Testis (tissue), 3 donors: ENCODE data around the gene BDKRB1. TPM values are rescaled to one million over a fixed set of nuclear protein-coding genes. Genes with fewer than 3 reads are reported as not detected.

Experiments
- DNase-seq: peaks from one replicate; pipeline ENCODE4 v3.0.0-alpha.2; 2019
- H3K27ac ChIP-seq, 2 donors: fragments of 200-600 bp; sonication (generic); one replicate each; pipeline ENCODE4 v1.5.1; 2019
- H3K27me3 ChIP-seq: fragments of 200-600 bp; sonication (generic); one replicate; pipeline ENCODE4 v1.5.1; 2019
- H3K36me3 ChIP-seq: fragments of 200-600 bp; sonication (generic); one replicate; pipeline ENCODE4 v1.5.1; 2017; ENCODE audit warnings: low read depth; ENCODE audit errors: missing control alignments
- H3K4me1 ChIP-seq: fragments of 200-600 bp; sonication (generic); one replicate; pipeline ENCODE4 v1.5.1; 2019
- H3K4me3 ChIP-seq, 2 donors: fragments of 200-600 bp; sonication (generic); one replicate each; pipeline ENCODE4 v1.5.1; 2017 to 2019
- H3K9me3 ChIP-seq: fragments of 200-600 bp; sonication (generic); one replicate; pipeline ENCODE4 v1.5.1; 2017
- POLR2A ChIP-seq: fragments of 450-650 bp; IDR thresholded peaks from one replicate; pipeline ENCODE4 v1.6.1; 2017; ENCODE audit warnings: antibody characterized with exemption, mild to moderate bottlenecking, moderate library complexity
- WGBS, 2 donors: methylation state at CpG; one replicate each; pipeline ENCODE4 v1.1.5; 2018; 5-methylcytosine and 5-hydroxymethylcytosine counted together
- intact Hi-C: fragments of 100-400 bp; cut with DNase I; formaldehyde crosslinking; loops from one replicate; pipeline ENCODE4 v1.15.1; 2023; ENCODE audit warnings: low total_unique reads
- polyA plus RNA-seq: library from polyadenylated mRNA; stranded (reverse); fragments of 350-450 nt; fragmentation: Illumina TruSeq; extraction: RNeasy Lipid Tissue Mini Kit (QIAGEN cat#74804); gene quantifications from one replicate; pipeline ENCODE4 v1.2.3, GENCODE V29; 2014; ENCODE audit warnings: low read depth, low replicate concordance; ENCODE audit not compliant: insufficient read depth
- total RNA-seq, 2 donors: library from RNA; depleted of rRNA; stranded (reverse); fragments of >200 nt; gene quantifications; one replicate each; pipeline ENCODE4 v1.2.3, GENCODE V29; 2016
- TF ChIP-seq, protein P1 (sequence below), 3 experiments: fragments of 450-650 bp in 2 of 3; fragments of 200-600 bp in 1 of 3; sonication (generic) in 1 of 3; IDR thresholded peaks; one replicate each; pipeline ENCODE4 v1.5.1; 2016 to 2019; ENCODE audit warnings: antibody characterized with exemption in 3 of 3, mild to moderate bottlenecking in 2 of 3, moderate library complexity in 1 of 3

The BDKRB1 gene
- total and polyA plus RNA-seq, 3 donors from 2014 or later, result 3.3 to 4.9 (median 3.4) TPM

DNA sequence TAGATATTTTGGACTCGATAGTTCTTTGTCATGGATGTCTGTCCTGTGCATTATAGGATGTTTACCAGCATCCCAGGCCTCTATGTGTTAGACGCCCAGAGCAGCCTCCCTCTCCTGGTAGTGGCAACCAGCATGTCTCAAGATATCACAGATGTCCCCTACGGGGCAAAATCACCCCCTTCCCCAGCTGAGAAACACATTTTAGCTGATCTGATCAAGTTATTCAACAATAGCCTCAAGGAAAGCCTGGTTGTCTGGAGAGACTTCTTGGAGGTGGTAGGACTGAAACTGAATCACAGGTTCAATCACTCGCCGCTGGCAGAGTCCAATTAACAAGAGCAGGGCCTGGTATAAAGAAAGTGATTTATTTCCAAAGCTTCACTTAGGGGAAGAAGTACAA lies 17.6 kb downstream of the BDKRB1 start:
- H3K27ac ChIP-seq, result no peak overlapping the region
- intact Hi-C loops, result loop anchor here (5.0 kb wide), 1 partner anchor 171 kb away; no protein-coding TSS in a partner anchor
- DNase-seq, result no peak
- TF ChIP-seq, protein P1, sequence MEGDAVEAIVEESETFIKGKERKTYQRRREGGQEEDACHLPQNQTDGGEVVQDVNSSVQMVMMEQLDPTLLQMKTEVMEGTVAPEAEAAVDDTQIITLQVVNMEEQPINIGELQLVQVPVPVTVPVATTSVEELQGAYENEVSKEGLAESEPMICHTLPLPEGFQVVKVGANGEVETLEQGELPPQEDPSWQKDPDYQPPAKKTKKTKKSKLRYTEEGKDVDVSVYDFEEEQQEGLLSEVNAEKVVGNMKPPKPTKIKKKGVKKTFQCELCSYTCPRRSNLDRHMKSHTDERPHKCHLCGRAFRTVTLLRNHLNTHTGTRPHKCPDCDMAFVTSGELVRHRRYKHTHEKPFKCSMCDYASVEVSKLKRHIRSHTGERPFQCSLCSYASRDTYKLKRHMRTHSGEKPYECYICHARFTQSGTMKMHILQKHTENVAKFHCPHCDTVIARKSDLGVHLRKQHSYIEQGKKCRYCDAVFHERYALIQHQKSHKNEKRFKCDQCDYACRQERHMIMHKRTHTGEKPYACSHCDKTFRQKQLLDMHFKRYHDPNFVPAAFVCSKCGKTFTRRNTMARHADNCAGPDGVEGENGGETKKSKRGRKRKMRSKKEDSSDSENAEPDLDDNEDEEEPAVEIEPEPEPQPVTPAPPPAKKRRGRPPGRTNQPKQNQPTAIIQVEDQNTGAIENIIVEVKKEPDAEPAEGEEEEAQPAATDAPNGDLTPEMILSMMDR (IDR thresholded peaks at IDR 0.05), result no peak
- no peak for TF ChIP-seq POLR2A
- no peaks in the 10 kb centered on the region for H3K27me3 ChIP-seq
- no peak overlapping the region for H3K4me3 ChIP-seq
- peaks cover 6% of the 10 kb centered on the region for H3K4me1 ChIP-seq
- no peaks in the 10 kb centered on the region for H3K36me3 ChIP-seq
- no peaks in the 10 kb centered on the region for H3K9me3 ChIP-seq
- WGBS, 2 donors, result 85 to 92% methylated on average over 5 of the region's 5 CpGs

DNA sequence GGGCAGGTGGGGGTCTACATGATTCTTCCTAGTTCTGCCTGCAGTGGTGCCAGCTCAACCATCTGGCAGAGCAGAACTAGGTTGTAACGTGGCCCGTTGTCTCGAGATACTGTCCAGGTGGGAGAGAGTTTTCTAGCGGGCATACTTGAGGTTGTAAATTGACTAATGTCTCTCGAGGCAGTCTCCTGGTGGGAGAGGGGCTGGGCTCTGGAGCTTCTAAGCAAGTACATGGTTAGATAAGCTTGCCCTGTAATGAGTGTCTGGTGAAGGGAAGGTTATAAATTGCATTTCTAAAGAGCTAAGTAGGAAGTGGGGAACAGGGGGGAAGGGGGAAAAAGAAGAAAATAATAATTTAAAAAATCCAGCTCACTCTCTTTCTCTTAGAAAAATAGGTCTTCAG lies 18.1 kb downstream of the BDKRB1 start:
- H3K27ac ChIP-seq, result no peak overlapping the region
- 74 to 75% methylated on average over 5 of the region's 5 CpGs for WGBS, 2 donors
- DNase-seq, result no peak

DNA sequence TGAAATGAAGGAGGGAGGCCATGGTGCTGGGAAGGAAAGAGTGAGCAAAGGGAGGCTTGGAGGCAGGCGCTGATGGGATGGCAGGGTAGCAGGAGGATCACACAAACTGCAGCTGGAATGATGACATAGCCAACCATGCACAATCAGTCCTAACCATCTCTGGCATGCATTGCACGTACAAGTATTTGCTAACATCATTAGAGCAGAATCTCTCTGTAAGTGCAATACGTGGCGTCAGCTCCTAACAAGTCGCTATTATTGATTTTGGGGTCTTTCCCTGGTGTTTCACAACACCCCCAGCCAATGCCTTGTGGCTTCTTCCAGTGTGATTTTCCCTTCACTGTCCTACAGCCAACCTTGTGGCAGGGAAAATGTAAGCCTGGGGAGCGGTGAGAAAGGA lies 18.5 kb downstream of the BDKRB1 start:
- no peaks in the 10 kb centered on the region for H3K36me3 ChIP-seq
- no peaks in the 10 kb centered on the region for H3K27me3 ChIP-seq
- peaks cover 6% of the 10 kb centered on the region for H3K4me1 ChIP-seq
- H3K27ac ChIP-seq, result no peak overlapping the region
- intact Hi-C loops, result loop anchor here (5.0 kb wide), 1 partner anchor 172 kb away; no protein-coding TSS in a partner anchor
- WGBS, 2 donors, result 75 to 77% methylated on average over 6 of the region's 6 CpGs
- TF ChIP-seq POLR2A, result no peak
- TF ChIP-seq, protein P1 (IDR thresholded peaks at IDR 0.05), result no peak
- H3K9me3 ChIP-seq, result no peaks in the 10 kb centered on the region
- DNase-seq, result no peak
- no peak overlapping the region for H3K4me3 ChIP-seq

More for the DNA sequence above, 18.1 kb downstream of the BDKRB1 start:
- no peak overlapping the region for H3K4me3 ChIP-seq
- no peaks in the 10 kb centered on the region for H3K27me3 ChIP-seq
- intact Hi-C loops, result loop anchor here (5.0 kb wide), 1 partner anchor 172 kb away; no protein-coding TSS in a partner anchor
- H3K9me3 ChIP-seq, result no peaks in the 10 kb centered on the region
- H3K36me3 ChIP-seq, result no peaks in the 10 kb centered on the region
- peaks cover 6% of the 10 kb centered on the region for H3K4me1 ChIP-seq
- TF ChIP-seq, protein P1 (IDR thresholded peaks at IDR 0.05), result no peak
- TF ChIP-seq POLR2A, result no peak

DNA sequence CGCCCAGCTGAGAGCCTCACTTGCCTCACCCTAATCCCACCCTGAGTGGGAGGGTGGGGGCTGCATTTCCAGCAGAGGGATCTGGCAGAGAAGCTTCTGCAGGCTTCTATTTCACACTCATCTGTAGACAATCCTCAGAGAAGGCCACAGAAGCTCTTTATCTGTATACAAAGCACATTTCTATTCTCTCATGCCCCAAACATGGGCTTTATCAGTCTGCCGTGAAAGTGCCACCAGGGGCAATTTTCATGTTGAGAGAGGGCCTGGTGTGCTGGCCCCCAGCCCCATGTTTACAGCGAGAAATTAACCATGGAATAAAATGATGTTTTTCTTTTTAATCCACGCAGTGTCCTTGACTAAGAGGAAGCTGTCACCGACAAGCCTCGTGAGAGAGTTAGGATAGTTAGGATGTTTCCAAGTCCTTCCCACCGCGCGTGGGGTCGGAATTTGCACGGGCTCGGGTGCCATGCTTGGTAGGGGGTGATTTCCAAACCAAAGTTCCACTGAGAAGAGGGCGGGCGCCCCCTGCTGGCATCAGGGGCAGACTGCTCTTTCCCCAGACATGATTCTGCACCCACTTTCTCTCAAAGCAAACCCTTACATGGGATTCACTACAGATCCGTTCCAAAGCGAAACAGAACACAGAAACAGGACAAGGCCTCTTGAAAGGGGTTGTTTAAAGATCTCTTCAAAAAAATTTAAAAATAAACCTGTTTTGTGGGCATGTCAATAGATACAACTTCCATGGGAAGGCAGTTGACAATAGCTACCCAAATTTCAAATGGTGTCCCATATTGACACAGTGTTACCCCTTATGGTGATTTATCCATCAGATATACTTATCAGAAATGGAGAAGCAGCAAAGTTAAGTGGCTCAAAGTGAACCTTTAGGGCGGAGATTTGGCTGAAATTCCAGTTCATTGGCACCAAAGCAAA lies 19.4 kb downstream of the BDKRB1 start:
- no peak overlapping the region for H3K27ac ChIP-seq
- WGBS, 2 donors, result 14 to 19% methylated on average over 17 of the region's 17 CpGs

More for the DNA sequence above, 19.4 kb downstream of the BDKRB1 start:
- peaks cover 6% of the 10 kb centered on the region for H3K4me1 ChIP-seq
- intact Hi-C loops, result no loop called here
- peak; percentile 85 for DNase-seq
- H3K9me3 ChIP-seq, result no peaks in the 10 kb centered on the region
- TF ChIP-seq POLR2A, result no peak
- TF ChIP-seq, protein P1 (IDR thresholded peaks at IDR 0.05), result peak; percentile 78 to 94 (median 82)
- no peaks in the 10 kb centered on the region for H3K36me3 ChIP-seq
- no peak overlapping the region for H3K4me3 ChIP-seq
- no peaks in the 10 kb centered on the region for H3K27me3 ChIP-seq
